AG08395 (cell line): Measurements from ENCODE around the gene GP2.

ENCODE experiments used
- DNase-seq: peaks from one replicate; pipeline ENCODE4 v3.0.0; 2012; ENCODE audit warnings: mixed read lengths, low spot score

The GP2 gene

GRCh38 chr16:20327444-20328041 lies at the start of gene GP2:
Gene GP2 (minus strand): TSS chr16:20327513. CDS start chr16:20326431, 1,082 bp downstream.
- no peak for DNase-seq

- DNase-seq = no peak
These were observed 45.4 kb upstream of the GP2 start for GRCh38 chr16:20372701-20373100.

GRCh38 chr16:20369452-20370054 lies 42.2 kb upstream of the GP2 start:
- no peak for DNase-seq

- no peak for DNase-seq
These were observed 36.7 kb upstream of the GP2 start for GRCh38 chr16:20364051-20364450.

- DNase-seq = no peak
These were observed 35.9 kb upstream of the GP2 start for GRCh38 chr16:20363191-20363590.

GRCh38 chr16:20359997-20360396 lies 32.7 kb upstream of the GP2 start:
- no peak for DNase-seq

- no peak for DNase-seq
These were observed 27.9 kb upstream of the GP2 start for GRCh38 chr16:20355114-20355782.

GRCh38 chr16:20353379-20353778 lies 26.1 kb upstream of the GP2 start:
- DNase-seq = no peak

- no peak for DNase-seq
These were observed 25.3 kb upstream of the GP2 start, which contains the start of gene UMOD for GRCh38 chr16:20352615-20353014. Gene UMOD (minus strand): TSS chr16:20352715. CDS start chr16:20350737, 1,978 bp downstream.

- DNase-seq = no peak
These were observed 22.3 kb upstream of the GP2 start for GRCh38 chr16:20349615-20350014.

GRCh38 chr16:20348365-20349185 lies 21.3 kb upstream of the GP2 start:
- DNase-seq = no peak

GRCh38 chr16:20347666-20348364 lies 20.5 kb upstream of the GP2 start:
- no peak for DNase-seq

- no peak for DNase-seq
These were observed 17.3 kb upstream of the GP2 start for GRCh38 chr16:20344611-20345010.

- no peak for DNase-seq
These were observed 12.4 kb upstream of the GP2 start for GRCh38 chr16:20339744-20340143.

GRCh38 chr16:20336955-20337354 lies 9.6 kb upstream of the GP2 start:
- no peak for DNase-seq

GRCh38 chr16:20334396-20334795 lies 7.1 kb upstream of the GP2 start:
- DNase-seq = no peak

- DNase-seq = no peak
These were observed 5.8 kb upstream of the GP2 start for GRCh38 chr16:20333120-20333519.

GRCh38 chr16:20332411-20332810 lies 5.1 kb upstream of the GP2 start:
- DNase-seq = no peak

- no peak for DNase-seq
These were observed 4.3 kb upstream of the GP2 start for GRCh38 chr16:20331635-20332034.

- no peak for DNase-seq
These were observed 2.3 kb upstream of the GP2 start for GRCh38 chr16:20329392-20330138.

- DNase-seq = no peak
These were observed 992 bp downstream of the GP2 start for GRCh38 chr16:20326321-20326720.
